ENCODE results near the gene MTOR. TPM values are rescaled to one million over a fixed set of nuclear protein-coding genes. Genes with fewer than 3 reads are reported as not detected.

The MTOR gene
- total RNA-seq, 1 donor from 2014 or later: 53.0 TPM

DNA sequence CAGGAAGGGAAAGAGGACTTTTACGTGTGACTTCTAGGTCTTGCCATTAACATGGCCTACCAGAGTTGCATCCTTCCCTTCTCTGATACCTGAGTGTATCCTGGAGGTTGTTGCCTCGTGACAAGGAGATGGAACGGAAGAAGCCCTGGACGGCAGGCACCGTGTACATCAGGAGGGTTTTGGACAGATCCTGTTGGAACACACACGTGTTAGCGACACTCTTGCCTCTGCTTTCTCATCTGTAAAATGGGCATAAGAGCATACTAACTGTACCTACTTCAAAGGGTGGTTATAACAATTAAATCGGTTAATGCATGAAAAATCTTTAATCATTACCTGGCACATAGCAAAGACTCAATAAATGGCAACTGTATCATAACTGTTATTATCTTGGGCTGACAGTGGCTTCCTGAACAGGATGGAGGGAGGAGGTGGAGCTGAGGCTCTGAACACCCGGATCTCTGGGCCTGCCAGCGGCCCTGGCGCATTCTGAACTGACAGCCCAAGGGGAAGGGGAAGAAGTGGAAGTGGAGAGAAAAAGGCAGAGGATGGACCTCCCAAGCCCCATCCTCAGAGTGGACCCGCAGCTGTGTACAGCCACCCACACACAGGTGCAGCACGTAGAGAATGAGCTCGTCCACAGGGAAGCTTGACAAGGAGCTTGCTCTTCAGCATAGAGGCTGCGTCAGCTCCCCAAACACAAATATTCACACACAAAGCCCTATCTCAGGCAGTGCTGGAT lies 132.5 kb downstream of the MTOR start:
- DNase-seq (ENCODE audit: extremely low spot score, unreplicated experiment): no peak
- Mint-ChIP-seq H3K27ac (no peak overlapping the region), H3K27me3 (no peaks in the 10 kb centered on the region), H3K36me3 (peaks cover 25% of the 10 kb centered on the region), H3K4me3 (no peak overlapping the region), H3K9me3 (no peaks in the 10 kb centered on the region), H3K4me1 (ENCODE audit: unreplicated experiment) (no peaks in the 10 kb centered on the region)
- TF ChIP-seq, protein P1, sequence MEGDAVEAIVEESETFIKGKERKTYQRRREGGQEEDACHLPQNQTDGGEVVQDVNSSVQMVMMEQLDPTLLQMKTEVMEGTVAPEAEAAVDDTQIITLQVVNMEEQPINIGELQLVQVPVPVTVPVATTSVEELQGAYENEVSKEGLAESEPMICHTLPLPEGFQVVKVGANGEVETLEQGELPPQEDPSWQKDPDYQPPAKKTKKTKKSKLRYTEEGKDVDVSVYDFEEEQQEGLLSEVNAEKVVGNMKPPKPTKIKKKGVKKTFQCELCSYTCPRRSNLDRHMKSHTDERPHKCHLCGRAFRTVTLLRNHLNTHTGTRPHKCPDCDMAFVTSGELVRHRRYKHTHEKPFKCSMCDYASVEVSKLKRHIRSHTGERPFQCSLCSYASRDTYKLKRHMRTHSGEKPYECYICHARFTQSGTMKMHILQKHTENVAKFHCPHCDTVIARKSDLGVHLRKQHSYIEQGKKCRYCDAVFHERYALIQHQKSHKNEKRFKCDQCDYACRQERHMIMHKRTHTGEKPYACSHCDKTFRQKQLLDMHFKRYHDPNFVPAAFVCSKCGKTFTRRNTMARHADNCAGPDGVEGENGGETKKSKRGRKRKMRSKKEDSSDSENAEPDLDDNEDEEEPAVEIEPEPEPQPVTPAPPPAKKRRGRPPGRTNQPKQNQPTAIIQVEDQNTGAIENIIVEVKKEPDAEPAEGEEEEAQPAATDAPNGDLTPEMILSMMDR (conservative IDR thresholded peaks at IDR 0.05): no peak

- DNase-seq (ENCODE audit: extremely low spot score, unreplicated experiment): no peak
- Mint-ChIP-seq H3K36me3 (peaks cover 24% of the 10 kb centered on the region), H3K9me3 (no peaks in the 10 kb centered on the region), H3K27ac (no peak overlapping the region), H3K4me1 (ENCODE audit: unreplicated experiment) (no peaks in the 10 kb centered on the region), H3K4me3 (no peak overlapping the region), H3K27me3 (no peaks in the 10 kb centered on the region)
- TF ChIP-seq, protein P1 (conservative IDR thresholded peaks at IDR 0.05): no peak
Observed at GRCh38 chr1:11126569-11126968, 135.8 kb downstream of the MTOR start.

DNA sequence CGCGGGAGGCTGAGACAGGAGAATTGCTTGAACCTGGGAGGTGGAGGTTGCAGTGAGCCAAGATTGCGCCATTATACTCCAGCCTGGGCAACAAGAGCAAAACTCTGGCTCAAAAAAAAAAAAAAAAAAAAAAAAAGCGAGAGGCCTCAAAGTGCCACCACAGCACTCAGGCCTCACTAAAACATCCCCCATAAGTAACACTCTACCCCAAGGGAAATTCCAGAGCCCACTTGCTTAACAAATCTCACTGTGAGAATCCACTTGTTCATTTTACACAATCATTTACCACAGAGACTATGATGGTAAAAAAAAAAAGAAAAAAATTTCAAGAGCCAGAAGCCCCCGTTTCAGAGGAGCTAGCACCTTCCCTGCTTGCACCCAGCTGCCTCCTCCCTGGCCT lies 136.4 kb downstream of the MTOR start:
- Mint-ChIP-seq H3K36me3 (peaks cover 30% of the 10 kb centered on the region), H3K27me3 (no peaks in the 10 kb centered on the region), H3K4me3 (no peak overlapping the region)

DNA sequence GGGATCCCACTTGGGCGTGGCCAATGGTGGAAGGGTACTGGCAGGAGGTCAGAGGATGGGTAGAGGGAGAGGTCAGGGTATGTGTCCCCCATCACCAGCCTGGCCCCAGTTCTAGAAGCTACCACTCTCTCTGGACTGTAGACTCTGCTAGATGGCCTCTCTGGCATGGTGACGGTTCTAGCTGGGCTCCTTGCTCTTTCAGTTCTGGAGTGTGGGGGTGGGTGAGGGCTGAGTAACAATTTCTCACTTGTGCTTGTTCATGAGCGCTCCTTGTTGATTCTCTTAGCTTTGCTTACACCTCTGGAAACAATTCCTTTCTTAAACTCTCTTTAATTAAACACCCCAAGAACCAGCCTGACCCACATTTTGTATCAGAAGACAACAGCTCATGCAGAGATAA lies 137.4 kb downstream of the MTOR start:
- no peaks in the 10 kb centered on the region for H3K9me3 Mint-ChIP-seq
- peaks cover 29% of the 10 kb centered on the region for H3K36me3 Mint-ChIP-seq
- H3K27me3 Mint-ChIP-seq: no peaks in the 10 kb centered on the region
- no peak overlapping the region for H3K4me3 Mint-ChIP-seq
- TF ChIP-seq, protein P1 (conservative IDR thresholded peaks at IDR 0.05): no peak
- no peak for DNase-seq (ENCODE audit: extremely low spot score, unreplicated experiment)
- no peaks in the 10 kb centered on the region for H3K4me1 Mint-ChIP-seq (ENCODE audit: unreplicated experiment)
- H3K27ac Mint-ChIP-seq: no peak overlapping the region

More for the DNA sequence above, 136.4 kb downstream of the MTOR start:
- Mint-ChIP-seq H3K27ac (no peak overlapping the region), H3K4me1 (ENCODE audit: unreplicated experiment) (no peaks in the 10 kb centered on the region), H3K9me3 (no peaks in the 10 kb centered on the region)
- TF ChIP-seq, protein P1 (conservative IDR thresholded peaks at IDR 0.05): no peak
- no peak for DNase-seq (ENCODE audit: extremely low spot score, unreplicated experiment)

GRCh38 chr1:11116318-11116717 lies 146.0 kb downstream of the MTOR start:
- H3K4me3 Mint-ChIP-seq: no peak overlapping the region
- H3K9me3 Mint-ChIP-seq: no peaks in the 10 kb centered on the region
- H3K27me3 Mint-ChIP-seq: no peaks in the 10 kb centered on the region
- TF ChIP-seq, protein P1 (conservative IDR thresholded peaks at IDR 0.05): no peak
- no peak overlapping the region for H3K27ac Mint-ChIP-seq
- peaks cover 8% of the 10 kb centered on the region for H3K36me3 Mint-ChIP-seq
- no peaks in the 10 kb centered on the region for H3K4me1 Mint-ChIP-seq (ENCODE audit: unreplicated experiment)
- no peak for DNase-seq (ENCODE audit: extremely low spot score, unreplicated experiment)

Measured in type B pancreatic cell (in vitro differentiated cells).